HUDEP-2 (cell line): Measurements from ENCODE around the gene DES.

Experiments used
- DNase-seq, 76 experiments: peaks; one replicate each; lab custom pipeline; 2025; ENCODE audit not compliant: unreplicated experiment in 76 of 76; lab: John Stamatoyannopoulos, UW

The DES gene

DNA sequence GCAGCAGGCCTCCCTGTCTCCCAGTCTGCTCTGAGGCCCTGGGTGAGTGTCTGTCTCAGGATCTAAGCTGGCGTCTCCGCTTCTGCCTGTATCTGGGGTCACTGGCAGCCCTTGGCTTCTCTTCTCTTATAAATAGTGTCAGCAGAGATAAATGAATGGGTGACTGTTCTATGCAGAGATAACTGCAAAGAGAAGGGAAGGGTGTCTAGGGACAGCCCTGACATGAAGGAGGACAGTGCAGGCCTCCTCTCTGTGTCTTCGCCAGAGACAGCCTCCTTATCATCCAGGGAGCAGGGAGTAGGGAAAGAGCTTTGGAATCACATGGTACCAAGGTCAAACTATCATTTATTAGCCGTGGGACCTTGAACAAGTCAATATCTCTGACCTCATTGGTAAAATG is 52.3 kb downstream of the DES start:
- peak in 12 of 76 experiments; percentile 9 to 43 (median 23) for DNase-seq

DNA sequence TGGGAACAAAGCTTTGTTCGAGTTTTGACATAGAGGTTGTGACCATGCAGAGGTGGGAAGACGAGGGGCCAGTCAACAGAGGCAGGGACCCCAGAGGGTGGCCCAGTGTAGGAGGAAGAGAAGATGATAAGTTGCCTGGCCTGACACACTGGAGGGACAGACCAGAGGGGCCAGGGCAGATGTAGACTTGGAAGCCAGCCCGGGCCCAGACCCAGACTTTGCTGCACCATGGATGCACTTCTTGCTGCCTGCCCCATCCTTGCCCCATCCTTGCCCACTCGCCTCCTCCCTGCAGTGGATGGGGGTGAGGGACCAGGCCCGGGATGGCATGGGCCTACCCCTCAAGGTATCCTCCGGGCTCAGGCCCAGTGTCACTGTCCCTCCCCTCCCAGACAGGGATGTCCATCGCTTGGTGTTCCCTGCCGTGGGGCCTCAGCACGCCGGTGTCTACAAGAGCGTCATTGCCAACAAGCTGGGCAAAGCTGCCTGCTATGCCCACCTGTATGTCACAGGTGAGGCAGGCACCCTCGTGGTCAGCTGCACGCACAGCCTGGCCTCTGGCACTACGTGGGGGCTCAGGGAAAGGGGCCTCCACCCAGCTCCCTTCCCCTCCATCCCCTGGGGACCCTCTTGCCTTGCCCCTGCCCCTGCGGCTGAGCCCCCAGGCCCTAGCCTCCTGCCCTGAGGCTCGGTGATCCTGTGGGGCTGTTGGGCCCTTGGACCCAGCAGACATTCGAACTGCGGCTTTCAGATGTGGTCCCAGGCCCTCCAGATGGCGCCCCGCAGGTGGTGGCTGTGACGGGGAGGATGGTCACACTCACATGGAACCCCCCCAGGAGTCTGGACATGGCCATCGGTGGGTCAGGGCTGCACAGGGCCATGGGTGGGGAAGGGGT is 53.5 kb downstream of the DES start:
- DNase-seq, result no peak

DNA sequence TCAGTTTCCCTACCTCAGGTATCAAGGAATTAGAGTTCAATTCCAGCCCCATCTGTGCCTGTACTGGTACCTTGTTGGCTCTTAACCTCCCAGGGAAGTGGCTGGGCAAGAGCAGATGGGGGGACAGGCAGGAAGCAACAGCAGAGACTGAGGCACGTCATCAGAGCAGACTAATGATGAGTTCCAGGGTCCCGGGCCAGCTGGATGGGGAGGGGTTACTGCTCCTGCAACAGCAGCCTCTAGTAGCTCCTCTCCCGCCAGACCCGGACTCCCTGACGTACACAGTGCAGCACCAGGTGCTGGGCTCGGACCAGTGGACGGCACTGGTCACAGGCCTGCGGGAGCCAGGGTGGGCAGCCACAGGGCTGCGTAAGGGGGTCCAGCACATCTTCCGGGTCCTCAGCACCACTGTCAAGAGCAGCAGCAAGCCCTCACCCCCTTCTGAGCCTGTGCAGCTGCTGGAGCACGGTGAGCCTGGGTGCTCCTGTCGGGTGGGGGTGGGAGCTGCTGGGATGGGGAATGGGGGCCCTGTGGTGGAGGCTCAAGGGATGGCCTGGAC is 54.5 kb downstream of the DES start:
- no peak for DNase-seq

DNA sequence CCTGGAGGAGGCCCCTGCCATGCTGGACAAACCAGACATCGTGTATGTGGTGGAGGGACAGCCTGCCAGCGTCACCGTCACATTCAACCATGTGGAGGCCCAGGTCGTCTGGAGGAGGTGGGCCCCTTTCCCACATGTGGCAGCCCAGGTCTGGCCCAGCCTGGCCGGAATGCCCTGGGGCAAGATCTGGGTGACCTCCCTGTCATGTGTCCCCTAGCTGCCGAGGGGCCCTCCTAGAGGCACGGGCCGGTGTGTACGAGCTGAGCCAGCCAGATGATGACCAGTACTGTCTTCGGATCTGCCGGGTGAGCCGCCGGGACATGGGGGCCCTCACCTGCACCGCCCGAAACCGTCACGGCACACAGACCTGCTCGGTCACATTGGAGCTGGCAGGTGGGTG is 55.3 kb downstream of the DES start:
- no peak for DNase-seq

DNA sequence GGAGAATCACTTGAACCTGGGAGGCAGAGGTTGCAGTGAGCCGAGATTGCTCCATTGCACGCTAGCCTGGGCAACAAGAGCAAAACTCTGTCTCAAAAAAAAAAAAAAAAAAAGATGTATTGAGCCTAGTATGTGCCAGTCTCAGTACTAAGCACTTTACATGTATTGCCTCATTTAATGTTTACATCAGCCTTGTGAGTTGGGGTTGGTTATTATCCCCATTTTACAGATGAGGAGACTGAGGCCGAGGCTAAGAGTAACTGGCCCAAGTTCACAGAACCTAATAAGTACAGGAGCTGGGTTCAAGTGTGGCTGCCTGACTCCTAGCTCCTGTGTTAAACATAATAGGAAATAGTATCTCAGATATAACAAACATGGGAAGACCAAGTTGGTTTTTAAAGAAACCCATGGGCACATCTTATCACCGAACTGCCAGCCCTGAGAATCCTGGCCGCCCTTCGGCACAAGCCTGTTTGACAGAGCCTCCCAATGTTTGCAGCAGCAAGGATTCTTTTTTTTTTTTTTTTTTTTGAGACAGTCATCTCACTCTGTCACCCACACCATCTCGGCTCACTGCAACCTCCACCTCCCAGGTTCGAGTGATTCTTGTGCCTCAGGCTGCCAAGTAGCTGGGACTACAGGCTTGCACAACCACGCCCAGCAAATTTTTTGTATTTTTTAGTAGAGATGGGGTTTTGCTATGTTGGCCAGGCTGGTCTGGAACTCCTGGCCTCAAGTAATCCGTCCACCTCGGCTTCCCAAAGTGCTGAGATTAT is 56.3 kb downstream of the DES start:
- peak in 15 of 76 experiments; percentile 8 to 48 (median 21) for DNase-seq

DNA sequence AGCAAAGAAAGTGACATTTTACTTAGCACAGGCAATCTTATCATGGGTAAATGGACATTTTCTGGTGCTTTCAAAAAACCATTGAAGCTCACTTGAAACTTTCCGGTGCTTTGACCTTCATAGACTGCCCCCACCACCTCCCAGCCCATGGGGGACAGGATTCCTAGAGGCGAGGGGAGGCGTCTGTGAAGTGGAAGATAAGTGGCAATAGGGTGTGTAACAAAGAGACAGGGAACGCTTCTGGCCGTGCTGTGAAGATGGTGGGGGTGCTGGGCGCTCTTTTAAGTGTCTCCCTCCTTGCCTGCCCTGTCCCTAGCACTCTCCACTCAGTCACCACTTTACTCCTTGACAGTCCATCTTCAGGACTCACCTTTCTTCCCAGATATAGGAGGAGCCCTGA is 57.1 kb downstream of the DES start:
- peak in 30 of 76 experiments; percentile 5 to 56 (median 24) for DNase-seq

DNA sequence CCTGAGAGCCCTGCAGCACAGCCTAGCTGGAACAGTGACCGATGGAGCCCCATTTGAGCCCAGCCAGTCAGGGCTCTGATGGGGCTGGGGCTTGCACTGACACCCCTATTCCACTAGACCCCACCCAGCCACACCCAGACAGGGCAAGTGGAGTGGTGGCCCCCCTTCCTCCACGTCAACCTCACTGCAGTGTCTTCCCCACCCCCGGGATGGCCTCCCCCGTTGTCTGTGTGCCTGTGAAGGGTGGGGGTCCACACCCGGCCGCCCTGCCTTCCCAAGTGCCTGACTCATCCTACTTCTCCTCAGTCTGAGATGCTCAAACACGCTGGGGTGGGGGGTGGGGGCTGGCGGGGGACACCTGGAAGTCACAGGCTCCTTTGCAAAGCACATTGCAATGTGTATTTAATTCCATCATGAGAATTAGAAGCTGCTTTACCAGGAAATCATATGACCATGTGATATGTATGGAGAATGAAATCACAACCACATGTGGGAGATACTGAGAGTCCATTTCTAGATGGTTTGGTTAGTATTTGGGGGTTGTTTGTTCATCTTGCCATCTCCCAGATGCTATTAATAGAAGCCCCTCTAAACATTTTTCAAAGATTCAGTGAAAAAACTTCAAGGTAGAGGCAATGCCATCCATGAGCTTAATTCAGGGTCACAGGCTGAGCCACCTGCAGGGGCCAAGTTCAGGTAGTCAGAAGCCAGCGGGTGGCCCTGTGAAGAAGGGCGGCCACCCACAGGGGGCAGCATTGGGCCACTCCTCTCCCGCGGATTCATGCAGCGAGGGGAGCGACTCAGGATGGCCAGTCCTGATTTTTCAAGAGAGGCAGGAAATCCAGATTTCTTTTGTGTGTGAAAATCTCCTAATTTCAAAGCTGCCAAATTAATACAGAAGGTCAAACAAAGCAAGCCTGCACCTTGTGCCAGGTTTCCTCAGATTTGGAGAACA is 57.8 kb downstream of the DES start:
- peak in 61 of 76 experiments; percentile 5 to 77 (median 42) for DNase-seq
